HepG2 (cell line): ENCODE measurements around the gene PCGF3. TPM values are rescaled to one million over a fixed set of nuclear protein-coding genes. Genes with fewer than 3 reads are reported as not detected.

Experiments used
- BHLHE40 ChIP-seq: IDR thresholded peaks from 2 replicates; pipeline ENCODE4 v1.6.1; 2011; ENCODE audit warnings: low read length, improper control_type of control experiment
- FOXK2 ChIP-seq: fragments of 450-650 bp; IDR thresholded peaks from 2 replicates; pipeline ENCODE4 v1.6.1; 2016
- GTF2F1 ChIP-seq: fragments of 150-350 bp; IDR thresholded peaks from 2 replicates; pipeline ENCODE4 v1.6.1; 2014; ENCODE audit warnings: low read length
- GZF1 ChIP-seq: sonication (generic); formaldehyde crosslinking; IDR thresholded peaks from 2 replicates; pipeline ENCODE4 v1.5.1; 2020; ENCODE audit warnings: mild to moderate bottlenecking, missing genetic modification reagents
- HNF4A ChIP-seq: sonication (generic); formaldehyde crosslinking; IDR thresholded peaks from 2 replicates; pipeline ENCODE4 v1.4.0; 2020; ENCODE audit warnings: missing genetic modification reagents
- HNRNPL ChIP-seq: fragments of 200-400 bp; formaldehyde crosslinking; IDR thresholded peaks from 2 replicates; pipeline ENCODE4 v1.6.1; 2017; ENCODE audit warnings: mild to moderate bottlenecking, low read depth, low read length
- IKZF5 ChIP-seq: IDR thresholded peaks from 2 replicates; pipeline ENCODE4 v1.6.1; 2018; ENCODE audit warnings: missing genetic modification reagents, mild to moderate bottlenecking, missing compliant biosample characterization
- JUND ChIP-seq: sonication (generic); formaldehyde crosslinking; IDR thresholded peaks from 2 replicates; pipeline ENCODE4 v1.8.0; 2022; ENCODE audit warnings: mild to moderate bottlenecking, missing genetic modification reagents
- KAT2B ChIP-seq: fragments of 150-350 bp; IDR thresholded peaks from 2 replicates; pipeline ENCODE4 v1.6.1; 2014; ENCODE audit warnings: low read depth, low read length, borderline replicate concordance
- KLF16 ChIP-seq, 2 experiments: sonication (generic) in 1 of 2; formaldehyde crosslinking in 1 of 2; IDR thresholded peaks; 2 replicates each; pipeline versions ENCODE4 v1.6.1 to v1.8.0; 2016 to 2023; ENCODE audit warnings: missing genetic modification reagents in 2 of 2, missing compliant biosample characterization in 1 of 2
- MTF1 ChIP-seq: sonication (generic); formaldehyde crosslinking; IDR thresholded peaks from 2 replicates; pipeline ENCODE4 v1.5.0; 2020; ENCODE audit warnings: missing genetic modification reagents
- NBN ChIP-seq: fragments of 450-650 bp; conservative IDR thresholded peaks from 2 replicates; pipeline ENCODE4 v1.6.1; 2017
- NCOA2 ChIP-seq: sonication (generic); formaldehyde crosslinking; IDR thresholded peaks from 2 replicates; pipeline ENCODE4 v1.8.0; 2022; ENCODE audit warnings: inconsistent platforms
- PHF8 ChIP-seq: sonication (generic); formaldehyde crosslinking; IDR thresholded peaks from 2 replicates; pipeline ENCODE4 v1.5.0; 2020; ENCODE audit warnings: missing genetic modification reagents
- RBAK ChIP-seq: sonication (generic); formaldehyde crosslinking; IDR thresholded peaks from 2 replicates; pipeline ENCODE4 v1.5.1; 2020; ENCODE audit warnings: mild to moderate bottlenecking, missing genetic modification reagents
- SNRNP70 ChIP-seq: fragments of 200-400 bp; formaldehyde crosslinking; IDR thresholded peaks from 2 replicates; pipeline ENCODE4 v1.6.1; 2017; ENCODE audit warnings: mild to moderate bottlenecking, low read depth, low read length, moderate library complexity
- SP1 ChIP-seq, 2 experiments: fragments of 450-650 bp in 1 of 2; sonication (generic) in 1 of 2; formaldehyde crosslinking in 1 of 2; IDR thresholded peaks; 2 replicates each; pipeline versions ENCODE4 v1.4.0 to v1.6.1; 2016 to 2020; ENCODE audit warnings: missing genetic modification reagents in 1 of 2
- TERF1 ChIP-seq: sonication (generic); formaldehyde crosslinking; IDR thresholded peaks from 2 replicates; pipeline ENCODE4 v1.8.0; 2022; ENCODE audit warnings: mild to moderate bottlenecking, missing genetic modification reagents, moderate library complexity
- THRA ChIP-seq: sonication (generic); formaldehyde crosslinking; IDR thresholded peaks from 2 replicates; pipeline ENCODE4 v1.4.0; 2020; ENCODE audit warnings: missing genetic modification reagents, borderline replicate concordance
- THYN1 ChIP-seq: sonication (generic); formaldehyde crosslinking; IDR thresholded peaks from 2 replicates; pipeline ENCODE4 v1.8.1; 2023; ENCODE audit warnings: low read depth, mild to moderate bottlenecking, moderate library complexity, missing genetic modification reagents, borderline replicate concordance
- U2AF1 ChIP-seq: fragments of 200-400 bp; formaldehyde crosslinking; optimal IDR thresholded peaks from 2 replicates; pipeline ENCODE3; 2017; ENCODE audit warnings: mild to moderate bottlenecking, low read depth, low read length
- XRCC5 ChIP-seq: fragments of 200-400 bp; formaldehyde crosslinking; optimal IDR thresholded peaks from 2 replicates; pipeline ENCODE3; 2017; ENCODE audit warnings: mild to moderate bottlenecking, low read length
- ZBTB38 ChIP-seq: sonication (generic); formaldehyde crosslinking; IDR thresholded peaks from 2 replicates; pipeline ENCODE4 v1.5.1; 2020; ENCODE audit warnings: mild to moderate bottlenecking, missing genetic modification reagents
- ZNF136 ChIP-seq: sonication (generic); formaldehyde crosslinking; IDR thresholded peaks from 2 replicates; pipeline ENCODE4 v1.8.1; 2022; ENCODE audit warnings: low read depth, mild to moderate bottlenecking, moderate library complexity, missing genetic modification reagents
- ZNF143 ChIP-seq: sonication (generic); formaldehyde crosslinking; IDR thresholded peaks from 2 replicates; pipeline ENCODE4 v1.4.0; 2020; ENCODE audit warnings: missing genetic modification reagents
- ZNF501 ChIP-seq: sonication (generic); formaldehyde crosslinking; IDR thresholded peaks from 2 replicates; pipeline ENCODE4 v1.5.1; 2020; ENCODE audit warnings: mild to moderate bottlenecking, moderate library complexity, missing genetic modification reagents
- ZNF775 ChIP-seq: sonication (generic); formaldehyde crosslinking; IDR thresholded peaks from 2 replicates; pipeline ENCODE4 v1.4.0; 2020; ENCODE audit warnings: missing genetic modification reagents, mild to moderate bottlenecking, moderate library complexity, borderline replicate concordance
- ZNF878 ChIP-seq: sonication (generic); formaldehyde crosslinking; IDR thresholded peaks from 2 replicates; pipeline ENCODE4 v1.8.1; 2023; ENCODE audit warnings: mild to moderate bottlenecking, missing genetic modification reagents, moderate library complexity
- ZSCAN30 ChIP-seq: sonication (generic); formaldehyde crosslinking; IDR thresholded peaks from 2 replicates; pipeline ENCODE4 v1.5.0; 2020; ENCODE audit warnings: mild to moderate bottlenecking, missing genetic modification reagents
- polyA plus RNA-seq, 8 experiments: library from polyadenylated mRNA; depleted of rRNA in 3 of 8; stranded (reverse) in 7 of 8; unstranded in 1 of 8; fragments of >200 nt; fragmentation: Illumina TruSeq in 4 of 8; extraction: Trizol in 4 of 8; gene quantifications; 2 replicates each; pipeline versions ENCODE4 v1.2.1 to v1.2.3, GENCODE V29; 2011 to 2016; ENCODE audit warnings: low read depth in 4 of 8, missing spikeins in 1 of 8, mixed read lengths in 1 of 8; ENCODE audit not compliant: insufficient read depth in 1 of 8
- total RNA-seq, 5 experiments: library from RNA; depleted of rRNA; stranded (reverse); fragments of >200 nt; fragmentation: Illumina TruSeq; extraction: Trizol; gene quantifications; 2 replicates each; pipeline ENCODE4 v1.2.3, GENCODE V29; 2016; ENCODE audit warnings: low read depth in 1 of 5

PCGF3 gene
- total and polyA plus RNA-seq, 2 of the 13 experiments (the other 11 are each of a cell fraction or from before 2014, with no cell fraction given) = 28.6 to 66.2 TPM

GRCh38 chr4:742742-743311 lies 37.2 kb downstream of the PCGF3 start (continued):
- TF ChIP-seq IKZF5 (CRISPR knock-in tag) = 0 out of 2 replicates have a peak, but pooled peaks have one; percentile 22
- peak; percentile 9; the same call in 1 of the 2 replicates for TF ChIP-seq HNF4A (CRISPR knock-in tag)
- TF ChIP-seq U2AF1 = no peak
- TF ChIP-seq BHLHE40 = no peak
- TF ChIP-seq ZSCAN30 (CRISPR knock-in tag) = no peak
- no peak for TF ChIP-seq ZNF501 (CRISPR knock-in tag)
- no peak for TF ChIP-seq PHF8 (CRISPR knock-in tag)
- TF ChIP-seq ZNF143 (CRISPR knock-in tag) = no peak
- TF ChIP-seq RBAK (CRISPR knock-in tag) = no peak
- TF ChIP-seq HNRNPL = no peak
- TF ChIP-seq THRA (CRISPR knock-in tag) = 0 out of 2 replicates have a peak, but pooled peaks have one; percentile 29
- no peak for TF ChIP-seq TERF1 (CRISPR knock-in tag)
- no peak for TF ChIP-seq SP1 (IDR thresholded peaks at IDR 0.05)
- TF ChIP-seq SP1 (CRISPR knock-in tag; IDR thresholded peaks at IDR 0.05) = no peak
- no peak for TF ChIP-seq SNRNP70
- no peak for TF ChIP-seq THYN1
- TF ChIP-seq ZNF136 (CRISPR knock-in tag) = no peak
- TF ChIP-seq ZBTB38 (CRISPR knock-in tag) = 0 out of 2 replicates have a peak, but pooled peaks have one; percentile 18
- no peak for TF ChIP-seq FOXK2
- no peak for TF ChIP-seq ZNF878 (CRISPR knock-in tag)
- no peak for TF ChIP-seq ZNF775 (CRISPR knock-in tag)
- no peak for TF ChIP-seq MTF1 (CRISPR knock-in tag)
- no peak for TF ChIP-seq GTF2F1
- TF ChIP-seq JUND (CRISPR knock-in tag) = no peak
- TF ChIP-seq NBN = no peak
- TF ChIP-seq GZF1 (CRISPR knock-in tag) = no peak
- TF ChIP-seq NCOA2 (CRISPR knock-in tag) = no peak
- TF ChIP-seq KAT2B = no peak
- TF ChIP-seq KLF16 (CRISPR knock-in tag; IDR thresholded peaks at IDR 0.05) = no peak
- peak; percentile 78 for TF ChIP-seq XRCC5
